ENCODE measurements around the gene HMHB1.

Gene HMHB1

DNA sequence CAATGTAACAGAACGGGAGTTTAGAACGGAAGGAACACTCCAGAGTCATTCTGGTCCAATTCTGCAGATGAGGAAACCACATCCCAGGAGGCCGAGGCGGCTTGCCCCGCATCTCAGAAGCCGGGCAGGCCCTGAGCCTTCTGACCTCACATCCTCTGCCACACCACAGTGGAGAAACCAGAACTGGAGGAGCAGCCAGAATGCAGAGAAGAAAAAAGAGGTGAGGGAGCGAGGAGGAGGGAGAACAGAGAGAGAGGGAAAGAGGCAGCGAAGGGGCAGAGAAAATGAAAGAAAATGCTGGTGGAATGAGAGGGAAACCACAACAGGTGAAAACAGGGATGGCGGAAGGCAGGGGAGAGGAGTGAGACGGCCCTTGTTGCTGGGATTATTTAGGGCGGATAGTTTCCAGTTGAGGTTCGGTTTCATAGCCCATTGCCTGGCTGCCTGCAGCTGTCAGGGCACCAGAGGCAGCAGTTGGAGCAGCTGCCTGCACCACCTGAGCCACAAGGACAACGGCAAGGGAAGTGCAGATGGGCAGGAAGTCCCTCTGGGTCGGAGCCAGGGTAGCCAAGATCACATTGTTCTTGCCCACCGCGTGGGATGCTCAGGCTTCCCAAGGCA, at the start of gene HMHB1:
TSS of gene HMHB1 (plus strand) at position 77 of the 621 bp plus-strand sequence.
- DNase-seq (ENCODE audit: low read depth in 2 of 2) = no peak

- no peak for DNase-seq (ENCODE audit: low read depth in 2 of 2)
Observed at GRCh38 chr5:143762636-143763220, 49.2 kb upstream of the HMHB1 start.

DNA sequence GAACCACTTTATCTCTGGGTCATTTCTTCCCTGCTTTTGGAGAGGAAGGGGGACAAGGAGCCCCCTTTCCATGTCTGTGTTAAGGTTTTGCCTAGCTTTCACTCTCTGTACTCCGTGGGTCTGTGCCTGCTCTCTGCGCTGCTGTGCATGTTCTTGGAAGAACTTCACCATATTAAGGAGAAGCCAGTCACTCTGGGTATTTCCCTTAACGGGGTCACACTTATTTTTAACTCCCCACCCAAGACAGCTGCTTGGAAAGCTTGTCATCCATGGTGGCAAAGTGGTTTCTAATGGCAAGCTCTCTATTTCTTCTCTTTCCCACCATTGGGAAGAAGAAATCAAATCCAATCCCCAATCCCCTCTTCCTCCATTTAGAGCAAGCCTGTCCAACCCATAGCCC, 44.8 kb upstream of the HMHB1 start:
- no peak for DNase-seq (ENCODE audit: low read depth in 2 of 2)

- DNase-seq (ENCODE audit: low read depth in 2 of 2) = no peak
Observed at GRCh38 chr5:143769026-143769786, 42.8 kb upstream of the HMHB1 start.

- DNase-seq (ENCODE audit: low read depth in 2 of 2) = no peak
Observed at GRCh38 chr5:143770450-143770849, 41.5 kb upstream of the HMHB1 start.

GRCh38 chr5:143771189-143771588, 40.8 kb upstream of the HMHB1 start:
- no peak for DNase-seq (ENCODE audit: low read depth in 2 of 2)

DNA sequence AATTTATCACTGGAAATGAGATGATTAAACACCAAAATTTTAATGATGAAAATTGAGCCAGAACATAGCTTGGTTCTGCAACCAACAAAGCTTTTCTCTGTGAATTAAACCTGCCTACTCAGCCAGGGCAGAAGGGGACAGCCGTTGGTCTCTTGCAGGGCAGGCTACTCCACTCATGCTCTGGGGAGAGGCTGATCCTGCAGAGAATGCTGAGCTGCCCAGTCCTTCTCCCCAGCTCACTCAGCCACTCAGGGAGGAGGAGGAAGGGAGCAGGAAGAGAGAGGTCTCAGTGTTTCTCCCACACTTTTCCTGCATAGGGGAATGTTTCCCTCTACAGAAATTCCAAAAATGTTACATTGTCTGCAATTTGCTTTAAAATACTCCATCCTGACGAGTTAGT, 40.4 kb upstream of the HMHB1 start:
- no peak for DNase-seq (ENCODE audit: low read depth in 2 of 2)

- no peak for DNase-seq (ENCODE audit: low read depth in 2 of 2)
Observed at GRCh38 chr5:143772621-143773020, 39.3 kb upstream of the HMHB1 start.

GRCh38 chr5:143775258-143775657, 36.7 kb upstream of the HMHB1 start:
- DNase-seq (ENCODE audit: low read depth in 2 of 2) = no peak

GRCh38 chr5:143776951-143777350, 35.0 kb upstream of the HMHB1 start:
- no peak for DNase-seq (ENCODE audit: low read depth in 2 of 2)

DNA sequence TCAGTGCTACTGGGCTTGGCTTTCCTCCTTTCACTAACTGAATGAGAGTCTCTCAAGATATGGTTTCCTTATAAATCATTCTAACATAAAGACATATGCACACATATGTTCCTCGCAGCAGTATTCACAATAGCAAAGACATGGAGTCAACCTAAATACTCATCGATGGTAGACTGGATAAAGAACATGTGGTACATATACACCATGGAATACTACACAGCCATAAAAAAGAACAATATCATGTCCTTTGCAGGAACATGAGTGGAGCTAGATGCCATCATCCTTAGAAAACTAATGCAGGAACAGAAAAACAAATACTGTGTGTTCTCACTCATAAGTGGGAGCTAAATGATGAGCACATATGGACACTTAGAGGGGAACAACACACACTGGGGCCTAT, 32.5 kb upstream of the HMHB1 start:
- no peak for DNase-seq (ENCODE audit: low read depth in 2 of 2)

GRCh38 chr5:143781993-143782520, 29.9 kb upstream of the HMHB1 start:
- DNase-seq (ENCODE audit: low read depth in 2 of 2) = no peak

DNA sequence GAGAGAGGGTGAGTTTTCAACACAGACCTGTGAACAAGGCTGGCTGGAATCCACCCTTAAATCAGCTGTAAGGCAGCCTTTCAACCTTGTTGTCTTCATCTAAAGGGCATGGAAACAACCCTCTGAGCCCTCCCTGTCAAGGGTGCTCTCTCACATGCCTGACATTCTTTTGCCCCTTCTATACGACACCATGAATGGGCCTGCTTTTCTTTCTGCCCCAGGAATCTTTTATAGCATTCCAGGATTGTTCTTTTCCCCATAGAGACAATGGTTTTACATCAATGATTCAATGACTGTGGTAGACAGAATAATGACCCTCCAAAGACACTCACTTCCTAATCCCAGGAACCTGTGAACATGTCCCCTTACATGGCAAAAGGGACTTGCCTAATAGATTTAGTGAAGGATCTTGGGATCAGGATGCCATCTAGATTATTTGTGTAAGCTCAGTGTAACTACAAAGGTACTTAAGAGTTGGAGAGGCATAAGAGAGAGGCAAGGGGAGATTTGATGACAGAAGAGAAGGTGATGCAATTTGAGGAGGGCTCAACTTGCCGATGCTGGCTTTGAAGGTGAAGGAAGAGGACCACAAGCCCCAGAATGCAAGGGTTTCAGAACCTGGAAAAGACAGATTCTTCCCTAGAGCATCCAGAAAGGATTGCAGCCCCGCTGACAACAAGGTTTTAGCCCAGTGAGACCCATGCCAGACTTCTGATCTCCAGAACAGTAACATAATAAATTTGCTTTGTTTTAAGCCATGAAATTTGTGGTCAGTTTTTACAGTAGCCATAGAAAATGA, 29.2 kb upstream of the HMHB1 start:
- DNase-seq (ENCODE audit: low read depth in 2 of 2) = no peak

GRCh38 chr5:143788401-143788800, 23.6 kb upstream of the HMHB1 start:
- no peak for DNase-seq (ENCODE audit: low read depth in 2 of 2)

DNA sequence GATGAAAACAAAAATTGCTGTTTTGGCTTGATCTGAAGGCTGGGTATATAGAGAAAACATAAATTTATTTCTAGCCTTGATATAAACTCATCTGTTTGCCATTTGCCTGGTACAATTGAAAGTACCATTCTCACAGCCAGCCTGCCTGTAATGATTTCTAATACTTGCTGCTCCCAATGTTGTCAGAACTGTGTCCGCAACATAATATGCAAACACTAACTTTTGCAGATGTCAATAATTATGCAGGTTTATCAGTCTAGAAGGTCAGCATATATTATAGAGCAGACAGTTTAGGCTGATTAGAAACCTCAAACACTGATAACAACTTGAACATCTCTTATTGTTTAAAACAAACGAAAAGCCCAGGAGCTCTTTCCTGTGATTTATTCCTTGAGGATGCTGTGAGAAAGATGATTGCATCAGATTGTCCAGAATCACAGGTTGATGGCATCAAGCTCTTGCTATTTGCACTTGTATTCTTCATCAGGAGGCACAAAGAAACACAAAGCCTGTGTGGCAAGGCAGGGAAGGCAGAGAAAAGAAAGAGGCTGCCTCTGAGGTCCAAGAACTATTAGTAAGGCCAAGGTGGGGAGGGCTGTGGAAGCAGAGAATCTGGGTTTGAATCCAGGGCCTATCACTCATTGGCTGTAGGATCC, 21.4 kb upstream of the HMHB1 start:
- DNase-seq (ENCODE audit: low read depth in 2 of 2) = no peak

- no peak for DNase-seq (ENCODE audit: low read depth in 2 of 2)
Observed at GRCh38 chr5:143791848-143792731, 19.9 kb upstream of the HMHB1 start.

GRCh38 chr5:143793249-143793648, 18.7 kb upstream of the HMHB1 start:
- DNase-seq (ENCODE audit: low read depth in 2 of 2) = no peak

DNA sequence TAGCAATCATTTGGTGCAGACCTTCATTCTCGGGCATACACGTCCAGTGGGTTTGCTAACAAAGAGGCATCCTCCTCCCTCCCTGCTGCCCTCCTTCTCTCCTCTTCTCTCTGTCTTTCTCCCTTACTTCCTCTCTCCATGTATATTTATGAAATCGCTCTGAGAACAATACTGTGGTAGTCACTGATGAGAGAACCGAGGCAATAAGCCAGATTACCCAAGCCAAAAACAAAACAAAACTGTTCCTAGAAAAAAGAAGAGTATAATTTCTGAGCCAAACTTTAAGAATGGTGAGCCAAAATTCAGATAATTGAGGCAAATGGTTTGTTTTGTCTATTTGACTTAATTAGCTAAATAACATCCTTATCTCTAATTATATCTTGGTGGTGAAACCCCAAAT, 15.8 kb upstream of the HMHB1 start:
- no peak for DNase-seq (ENCODE audit: low read depth in 2 of 2)

- no peak for DNase-seq (ENCODE audit: low read depth in 2 of 2)
Observed at GRCh38 chr5:143796753-143797152, 15.2 kb upstream of the HMHB1 start.

DNA sequence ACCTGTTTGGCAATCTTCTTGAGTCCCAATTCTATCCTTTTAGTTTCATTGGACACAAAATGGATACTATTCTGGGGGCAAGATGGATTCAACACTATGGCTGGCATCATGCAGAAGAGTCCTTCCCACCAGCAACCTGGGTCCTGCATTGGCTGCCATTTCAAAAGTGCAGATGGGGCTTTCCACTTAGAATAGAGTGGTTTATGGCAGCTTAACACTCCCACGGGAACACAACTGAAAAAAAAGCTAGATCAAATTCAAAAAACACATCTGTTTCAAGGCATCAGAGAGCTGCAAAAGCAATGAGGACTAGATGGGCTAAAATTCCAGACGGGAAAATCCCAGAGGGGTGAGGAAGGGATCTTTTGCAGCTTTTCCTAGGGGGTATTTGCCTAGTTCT, 11.2 kb upstream of the HMHB1 start:
- DNase-seq (ENCODE audit: low read depth in 2 of 2) = no peak
